CD8-positive, alpha-beta memory T cell (primary cell): ENCODE results near the gene TOMM22. TPM values are rescaled to one million over a fixed set of nuclear protein-coding genes. Genes with fewer than 3 reads are reported as not detected.

Experiments
- CTCF ChIA-PET: fragments of 350-600 bp; sonication (Branson Sonifier 250); formaldehyde crosslinking; loops from one replicate; lab custom pipeline; 2021; ENCODE audit warnings: antibody characterized with exemption; lab: Charles Lee
- POLR2A ChIA-PET: fragments of 350-600 bp; sonication (Branson Sonifier 250); formaldehyde crosslinking; loops from one replicate; lab custom pipeline; 2021; ENCODE audit warnings: antibody characterized with exemption; lab: Charles Lee
- DNase-seq, 5 donors: peaks; one replicate each; pipeline versions ENCODE4 v3.0.0 to v3.0.0-alpha.2; 2020 to 2022; ENCODE audit warnings: mixed read lengths in 1 of 5
- H3K27ac ChIP-seq: one replicate; pipeline ENCODE4 v1.7.0; 2013; ENCODE audit warnings: low read depth, mild to moderate bottlenecking, low read length, moderate library complexity
- H3K27me3 ChIP-seq: 2 replicates; pipeline ENCODE4 v1.7.0; 2013; ENCODE audit warnings: low read length, mild to moderate bottlenecking; ENCODE audit not compliant: insufficient read depth, poor library complexity, severe bottlenecking
- H3K36me3 ChIP-seq: 2 replicates; pipeline ENCODE4 v1.7.0; 2013; ENCODE audit warnings: mild to moderate bottlenecking, low read length, moderate library complexity; ENCODE audit not compliant: insufficient read depth
- H3K4me1 ChIP-seq: 2 replicates; pipeline ENCODE4 v1.7.0; 2013; ENCODE audit warnings: mild to moderate bottlenecking, low read length, moderate library complexity; ENCODE audit not compliant: insufficient read depth
- H3K4me3 ChIP-seq: 2 replicates; pipeline ENCODE4 v1.7.0; 2013; ENCODE audit warnings: mild to moderate bottlenecking, low read length
- H3K9me3 ChIP-seq: 2 replicates; pipeline ENCODE4 v1.7.0; 2013; ENCODE audit warnings: mild to moderate bottlenecking, low read length
- H3K27ac Mint-ChIP-seq, 8 donors: one replicate each; pipeline ENCODE4 v1.8.0; 2020 to 2021; ENCODE audit warnings: mixed read lengths in 8 of 8, mild to moderate bottlenecking in 6 of 8, inconsistent platforms in 3 of 8, moderate library complexity in 3 of 8
- H3K27me3 Mint-ChIP-seq, 2 donors: one replicate each; pipeline ENCODE4 v1.8.0; 2020 to 2021; ENCODE audit warnings: mixed read lengths in 2 of 2, mild to moderate bottlenecking in 1 of 2, moderate library complexity in 1 of 2
- H3K36me3 Mint-ChIP-seq, 3 donors: one replicate each; pipeline ENCODE4 v1.8.0; 2020 to 2021; ENCODE audit warnings: mixed read lengths in 3 of 3, inconsistent platforms in 1 of 3, mild to moderate bottlenecking in 1 of 3
- H3K4me1 Mint-ChIP-seq, 3 donors: one replicate each; pipeline ENCODE4 v1.8.0; 2020 to 2021; ENCODE audit warnings: mixed read lengths in 3 of 3, inconsistent platforms in 1 of 3, mild to moderate bottlenecking in 1 of 3
- H3K4me3 Mint-ChIP-seq, 7 donors: one replicate each; pipeline ENCODE4 v1.8.0; 2020 to 2021; ENCODE audit warnings: mixed read lengths in 7 of 7, mild to moderate bottlenecking in 6 of 7, moderate library complexity in 4 of 7, inconsistent platforms in 2 of 7
- H3K9me3 Mint-ChIP-seq, 5 donors: one replicate each; pipeline ENCODE4 v1.8.0; 2020 to 2022; ENCODE audit warnings: mixed read lengths in 5 of 5, mild to moderate bottlenecking in 3 of 5, moderate library complexity in 2 of 5, inconsistent platforms in 1 of 5
- polyA plus RNA-seq: library from polyadenylated mRNA; unstranded; fragments of 300-500 nt; fragmentation: Illumina TruSeq; gene quantifications from one replicate; pipeline ENCODE4 v1.2.3, GENCODE V29; 2021
- total RNA-seq, 2 experiments: library from RNA; stranded (reverse); gene quantifications; one replicate each; pipeline ENCODE4 v1.2.3, GENCODE V29; 2021

The TOMM22 gene
- total and polyA plus RNA-seq, 3 experiments from 2014 or later = 61.4 to 210 (median 207) TPM

GRCh38 chr22:38715852-38716251 is 34.1 kb downstream of the TOMM22 start:
- no peak overlapping the region for H3K27ac ChIP-seq
- H3K27me3 Mint-ChIP-seq = no peaks in the 10 kb centered on the region
- no peak overlapping the region for H3K27ac Mint-ChIP-seq
- no peaks in the 10 kb centered on the region for H3K9me3 Mint-ChIP-seq
- H3K4me1 ChIP-seq = peaks cover 22% of the 10 kb centered on the region
- no peaks in the 10 kb centered on the region for H3K27me3 ChIP-seq
- H3K36me3 Mint-ChIP-seq = peaks cover 0 to 81% (median 10%) of the 10 kb centered on the region in 3 donors
- no peak overlapping the region for H3K4me3 ChIP-seq
- no peak overlapping the region for H3K4me3 Mint-ChIP-seq
- H3K9me3 ChIP-seq = no peaks in the 10 kb centered on the region
- no peak for DNase-seq
- CTCF ChIA-PET = interaction anchor here (1.6 to 2.2 kb wide), 2 partner anchors 9 to 17 kb away, joined by 8 read pairs; no protein-coding TSS in a partner anchor
- POLR2A ChIA-PET = no interaction called here
- peaks cover 44% of the 10 kb centered on the region for H3K36me3 ChIP-seq
- peaks cover 39 to 52% (median 47%) of the 10 kb centered on the region in 3 donors for H3K4me1 Mint-ChIP-seq

- H3K9me3 Mint-ChIP-seq = no peaks in the 10 kb centered on the region
- Histone ChIP-seq H3K9me3 (no peaks in the 10 kb centered on the region), H3K4me3 (no peak overlapping the region), H3K4me1 (peaks cover 22% of the 10 kb centered on the region), H3K27me3 (no peaks in the 10 kb centered on the region), H3K36me3 (peaks cover 45% of the 10 kb centered on the region), H3K27ac (no peak overlapping the region)
- no peak overlapping the region for H3K4me3 Mint-ChIP-seq
- H3K36me3 Mint-ChIP-seq = peaks cover 0 to 81% (median 10%) of the 10 kb centered on the region in 3 donors
- CTCF ChIA-PET = no interaction called here
- no peaks in the 10 kb centered on the region for H3K27me3 Mint-ChIP-seq
- peaks cover 35 to 48% (median 43%) of the 10 kb centered on the region in 3 donors for H3K4me1 Mint-ChIP-seq
- POLR2A ChIA-PET = no interaction called here
- no peak for DNase-seq
- peak overlapping the region in 1 of 8 donors; percentile 58 for H3K27ac Mint-ChIP-seq
Observed at GRCh38 chr22:38716271-38716670, 34.5 kb downstream of the TOMM22 start.

- no peak for DNase-seq
- Mint-ChIP-seq H3K27me3 (no peaks in the 10 kb centered on the region), H3K4me3 (no peak overlapping the region), H3K4me1 (peaks cover 36 to 48% (median 41%) of the 10 kb centered on the region in 3 donors), H3K9me3 (no peaks in the 10 kb centered on the region), H3K36me3 (peaks cover 0 to 84% (median 14%) of the 10 kb centered on the region in 3 donors), H3K27ac (peak overlapping the region in 6 of 8 donors; percentile 40 to 70 (median 60))
- peaks cover 22% of the 10 kb centered on the region for H3K4me1 ChIP-seq
- peaks cover 49% of the 10 kb centered on the region for H3K36me3 ChIP-seq
- H3K27ac ChIP-seq = no peak overlapping the region
- no peaks in the 10 kb centered on the region for H3K27me3 ChIP-seq
- no peak overlapping the region for H3K4me3 ChIP-seq
- CTCF ChIA-PET = interaction anchor here (2.0 kb wide), 1 partner anchor 7 kb away, joined by 4 read pairs; no protein-coding TSS in a partner anchor
- POLR2A ChIA-PET = interaction anchor here (1.0 kb wide), 1 partner anchor 9 kb away, joined by 3 read pairs; no protein-coding TSS in a partner anchor
- H3K9me3 ChIP-seq = no peaks in the 10 kb centered on the region
Observed at GRCh38 chr22:38716826-38717225, 35.1 kb downstream of the TOMM22 start.

- Mint-ChIP-seq H3K4me1 (peaks cover 33 to 44% (median 37%) of the 10 kb centered on the region in 3 donors), H3K9me3 (no peaks in the 10 kb centered on the region), H3K27me3 (no peaks in the 10 kb centered on the region), H3K27ac (peak overlapping the region in 3 of 8 donors; percentile 51 to 63 (median 62)), H3K4me3 (no peak overlapping the region), H3K36me3 (peaks cover 0 to 85% (median 18%) of the 10 kb centered on the region in 3 donors)
- Histone ChIP-seq H3K4me1 (peaks cover 20% of the 10 kb centered on the region), H3K27me3 (no peaks in the 10 kb centered on the region), H3K9me3 (no peaks in the 10 kb centered on the region), H3K36me3 (peaks cover 49% of the 10 kb centered on the region), H3K4me3 (no peak overlapping the region), H3K27ac (no peak overlapping the region)
- CTCF ChIA-PET = interaction anchor here (2.0 kb wide), 1 partner anchor 8 kb away, joined by 4 read pairs; no protein-coding TSS in a partner anchor
- no peak for DNase-seq
- POLR2A ChIA-PET = interaction anchor here (1.0 kb wide), 1 partner anchor 9 kb away, joined by 3 read pairs; no protein-coding TSS in a partner anchor
Observed at GRCh38 chr22:38717244-38717643, 35.5 kb downstream of the TOMM22 start.

GRCh38 chr22:38718414-38718813 is 36.7 kb downstream of the TOMM22 start:
- no peak overlapping the region for H3K4me3 ChIP-seq
- Mint-ChIP-seq H3K4me3 (peak overlapping the region in 1 of 7 donors; percentile 6), H3K27me3 (no peaks in the 10 kb centered on the region), H3K9me3 (no peaks in the 10 kb centered on the region), H3K4me1 (peaks cover 21 to 32% (median 26%) of the 10 kb centered on the region in 3 donors), H3K27ac (peak overlapping the region in 4 of 8 donors; percentile 5 to 69 (median 14)), H3K36me3 (peaks cover 0 to 85% (median 18%) of the 10 kb centered on the region in 3 donors)
- POLR2A ChIA-PET = no interaction called here
- no peak for DNase-seq
- H3K27me3 ChIP-seq = no peaks in the 10 kb centered on the region
- no peaks in the 10 kb centered on the region for H3K9me3 ChIP-seq
- H3K36me3 ChIP-seq = peaks cover 56% of the 10 kb centered on the region
- H3K27ac ChIP-seq = no peak overlapping the region
- H3K4me1 ChIP-seq = peaks cover 9% of the 10 kb centered on the region
- CTCF ChIA-PET = interaction anchor here (2.0 kb wide), 1 partner anchor 9 kb away, joined by 4 read pairs; no protein-coding TSS in a partner anchor

- Mint-ChIP-seq H3K27me3 (no peaks in the 10 kb centered on the region), H3K9me3 (no peaks in the 10 kb centered on the region), H3K36me3 (peaks cover 0 to 87% (median 18%) of the 10 kb centered on the region in 3 donors), H3K4me3 (no peak overlapping the region), H3K4me1 (peaks cover 16 to 25% (median 18%) of the 10 kb centered on the region in 3 donors), H3K27ac (peak overlapping the region in 2 of 8 donors; percentile 29 to 57)
- no peaks in the 10 kb centered on the region for H3K27me3 ChIP-seq
- H3K36me3 ChIP-seq = peaks cover 62% of the 10 kb centered on the region
- H3K27ac ChIP-seq = no peak overlapping the region
- peaks cover 4% of the 10 kb centered on the region for H3K4me1 ChIP-seq
- H3K4me3 ChIP-seq = no peak overlapping the region
- H3K9me3 ChIP-seq = no peaks in the 10 kb centered on the region
- POLR2A ChIA-PET = no interaction called here
- no peak for DNase-seq
- CTCF ChIA-PET = interaction anchor here (1.1 kb wide), 1 partner anchor 124 kb away, joined by 3 read pairs; no protein-coding TSS in a partner anchor
Observed at GRCh38 chr22:38719196-38719595, 37.4 kb downstream of the TOMM22 start.

- no peak overlapping the region for H3K4me3 ChIP-seq
- no peak overlapping the region for H3K27ac ChIP-seq
- Mint-ChIP-seq H3K4me3 (no peak overlapping the region), H3K4me1 (peaks cover 11 to 20% (median 15%) of the 10 kb centered on the region in 3 donors), H3K27me3 (no peaks in the 10 kb centered on the region), H3K36me3 (peaks cover 0 to 88% (median 22%) of the 10 kb centered on the region in 3 donors), H3K9me3 (no peaks in the 10 kb centered on the region), H3K27ac (no peak overlapping the region)
- no peaks in the 10 kb centered on the region for H3K9me3 ChIP-seq
- POLR2A ChIA-PET = no interaction called here
- H3K4me1 ChIP-seq = peaks cover 3% of the 10 kb centered on the region
- DNase-seq = no peak
- H3K36me3 ChIP-seq = peaks cover 66% of the 10 kb centered on the region
- no peaks in the 10 kb centered on the region for H3K27me3 ChIP-seq
- CTCF ChIA-PET = interaction anchor here (1.1 kb wide), 1 partner anchor 123 kb away, joined by 3 read pairs; no protein-coding TSS in a partner anchor
Observed at GRCh38 chr22:38720350-38720749, 38.6 kb downstream of the TOMM22 start.

- H3K36me3 Mint-ChIP-seq = peaks cover 0 to 88% (median 22%) of the 10 kb centered on the region in 3 donors
- peak overlapping the region in 1 of 8 donors; percentile 43 for H3K27ac Mint-ChIP-seq
- peaks cover 66% of the 10 kb centered on the region for H3K36me3 ChIP-seq
- DNase-seq = no peak
- H3K4me1 ChIP-seq = peaks cover 4% of the 10 kb centered on the region
- H3K9me3 Mint-ChIP-seq = no peaks in the 10 kb centered on the region
- no peak overlapping the region for H3K27ac ChIP-seq
- no peaks in the 10 kb centered on the region for H3K27me3 ChIP-seq
- no peaks in the 10 kb centered on the region for H3K9me3 ChIP-seq
- H3K4me3 ChIP-seq = no peak overlapping the region
- H3K4me3 Mint-ChIP-seq = no peak overlapping the region
- H3K27me3 Mint-ChIP-seq = no peaks in the 10 kb centered on the region
- peaks cover 8 to 17% (median 16%) of the 10 kb centered on the region in 3 donors for H3K4me1 Mint-ChIP-seq
- POLR2A ChIA-PET = interaction anchor here (0.7 to 1.1 kb wide), 2 partner anchors 10 to 30 kb away, joined by 3 read pairs; no protein-coding TSS in a partner anchor
- CTCF ChIA-PET = interaction anchor here (1.0 to 4.2 kb wide), 2 partner anchors 12 to 44 kb away, joined by 3 to 31 read pairs; no protein-coding TSS in a partner anchor
Observed at GRCh38 chr22:38721551-38721950, 39.8 kb downstream of the TOMM22 start.
